ENCODE results near the gene GALNTL6.
"Not testable (repeated sequence)": the region's sequence is repeated elsewhere in the genome, so short reads cannot be mapped to it uniquely, and the experiment has no call there.

Gene GALNTL6

DNA sequence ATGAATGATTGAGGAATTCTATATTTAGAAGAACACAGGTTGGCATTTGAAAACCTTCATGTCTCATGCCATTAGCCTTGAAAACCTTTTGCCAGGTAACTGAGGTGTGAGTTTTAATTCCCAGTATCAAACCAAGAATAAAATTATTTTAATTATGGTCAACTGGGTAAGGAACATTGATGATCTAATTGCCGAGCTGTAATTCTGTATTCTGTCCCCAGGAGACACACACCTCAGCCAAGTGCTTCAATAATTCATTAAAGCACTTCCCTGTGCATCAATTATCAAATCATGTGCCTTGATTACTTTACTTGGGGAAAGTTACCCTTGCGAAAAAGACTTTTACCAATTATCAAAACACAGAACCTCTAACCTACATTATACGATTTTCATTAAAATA, 1023.5 kb downstream of the GALNTL6 start:
- no peak for DNase-seq

DNA sequence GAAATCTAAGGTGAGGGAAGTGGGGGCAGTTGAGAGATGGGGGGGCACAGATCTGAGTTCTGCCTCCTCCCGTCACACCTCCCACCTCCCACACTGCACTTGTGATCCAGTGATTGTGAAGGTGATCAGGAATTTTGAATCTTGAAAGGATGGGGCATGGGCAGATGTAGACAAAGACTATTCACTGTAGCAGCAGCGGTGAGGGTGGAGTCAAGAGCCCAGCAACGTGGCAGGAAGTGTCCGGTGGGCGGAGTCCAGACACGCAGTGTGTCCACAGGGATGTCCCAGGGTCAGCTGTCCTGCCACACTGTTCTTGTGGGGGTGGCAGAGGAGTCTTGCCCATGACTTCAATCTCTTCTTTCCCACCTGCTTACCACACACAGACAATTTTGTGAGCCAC, 1024.9 kb downstream of the GALNTL6 start:
- no peak for DNase-seq

DNA sequence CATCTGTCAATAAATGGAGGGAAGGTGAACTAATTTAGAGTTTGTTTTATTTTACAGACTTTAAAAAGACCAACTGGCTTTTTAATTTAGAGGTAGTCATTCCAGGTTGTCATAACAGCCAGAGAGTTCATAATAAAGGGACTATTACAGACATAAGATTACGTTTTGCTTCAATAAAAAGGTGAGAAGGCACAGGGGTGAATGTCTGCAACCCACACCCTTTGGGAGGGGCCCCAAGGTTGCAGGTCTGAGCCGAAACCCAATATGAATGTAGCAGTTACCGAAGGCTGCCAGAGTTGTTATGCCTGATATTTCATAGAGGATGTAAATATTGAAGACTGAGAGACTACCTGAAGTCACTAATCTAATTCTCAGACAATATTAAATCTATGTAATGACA, 1025.7 kb downstream of the GALNTL6 start:
- no peak for DNase-seq

DNA sequence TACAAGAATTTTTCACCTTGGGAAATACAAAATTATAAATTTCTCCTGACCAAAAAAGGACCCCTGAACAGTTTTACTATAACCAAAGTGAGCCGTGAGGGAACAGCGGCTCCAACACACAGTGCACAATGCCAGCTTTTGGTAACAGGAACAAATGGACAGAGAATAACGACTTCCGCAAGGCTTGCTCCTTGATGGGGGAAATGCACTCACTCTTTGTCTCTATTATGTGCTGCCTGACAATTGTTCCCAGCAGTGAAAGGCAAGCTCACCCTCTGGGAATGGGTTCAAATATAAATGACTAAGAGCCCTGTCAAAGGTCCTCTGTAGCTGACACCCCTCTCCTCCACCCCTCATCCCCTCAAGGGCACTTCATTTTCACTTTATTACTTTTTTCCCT, 1029.6 kb downstream of the GALNTL6 start:
- DNase-seq: no peak

DNA sequence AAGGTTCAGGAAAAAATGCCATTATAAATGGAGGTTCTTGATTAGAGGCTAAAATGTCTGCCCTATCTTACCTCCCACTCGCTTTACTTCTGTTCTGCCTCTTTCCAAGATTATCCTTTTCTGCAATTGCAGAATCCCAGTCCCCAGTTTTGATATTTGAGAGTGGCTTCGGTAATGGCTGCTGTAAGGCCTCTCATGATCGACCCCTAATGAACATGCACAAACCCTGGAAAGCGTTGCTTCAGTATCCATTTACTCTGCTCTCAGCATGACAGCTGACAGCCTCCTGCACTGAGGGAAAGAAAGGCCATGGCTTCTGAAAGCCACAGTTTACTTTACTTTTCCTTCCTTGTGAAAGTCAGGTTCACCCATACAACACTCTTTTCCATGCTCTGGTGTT, 1030.0 kb downstream of the GALNTL6 start:
- DNase-seq: no peak

DNA sequence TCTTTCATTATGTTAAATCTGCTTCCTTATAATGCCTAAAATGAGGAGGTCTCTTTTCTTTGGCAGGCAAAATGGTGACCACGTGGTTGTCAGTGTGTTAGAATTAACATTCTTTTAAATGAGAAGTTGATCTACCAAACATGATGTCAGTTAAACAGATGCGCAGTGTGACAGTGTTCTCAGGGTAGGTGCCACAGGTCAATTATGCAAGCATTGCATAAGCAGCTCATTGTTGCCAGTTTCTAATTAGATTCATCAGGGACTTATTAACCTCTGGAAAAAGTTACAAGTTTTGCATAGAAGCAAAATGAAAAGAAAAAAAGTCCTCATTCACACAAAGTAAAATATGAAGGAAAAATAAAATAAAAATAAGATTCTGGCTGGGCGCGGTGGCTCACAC, 1031.4 kb downstream of the GALNTL6 start:
- no peak for DNase-seq

DNA sequence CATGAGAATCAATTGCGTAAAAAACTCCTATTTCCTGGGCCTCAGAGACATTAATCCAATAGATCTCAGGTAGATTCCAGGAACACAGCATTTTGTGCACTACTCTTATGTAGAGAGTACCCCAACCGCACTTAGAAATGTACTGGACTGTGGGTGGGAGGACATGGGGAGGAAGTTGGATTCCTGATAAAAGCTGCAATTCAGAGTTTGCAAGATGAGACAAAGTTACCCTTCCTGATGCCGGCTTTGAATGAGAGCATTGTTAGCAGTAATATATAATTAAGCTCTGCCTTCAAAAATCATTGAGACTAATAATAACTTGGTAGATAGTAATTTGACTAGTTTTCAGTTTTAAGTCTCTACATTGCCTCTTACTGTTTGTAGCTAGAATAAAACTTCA, 1032.1 kb downstream of the GALNTL6 start:
- no peak for DNase-seq

DNA sequence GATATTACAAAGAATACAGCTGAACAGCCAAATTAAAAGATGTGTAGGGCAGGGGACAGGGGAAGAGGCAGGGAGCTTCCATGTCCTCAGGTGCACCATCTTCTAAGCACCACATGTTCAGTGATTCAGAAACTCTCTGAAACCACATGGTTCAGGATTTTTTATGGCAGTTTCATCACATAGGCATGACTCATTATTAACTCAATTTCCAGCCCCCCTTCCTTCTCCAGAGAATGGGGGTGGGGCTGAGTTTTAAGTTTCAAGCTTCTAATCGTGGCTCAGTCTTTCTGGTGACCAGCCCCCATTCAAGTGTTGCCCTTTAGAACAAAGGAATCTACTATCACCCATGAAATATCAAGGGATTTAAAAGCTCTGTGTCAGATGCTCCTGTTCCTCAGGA, 1037.6 kb downstream of the GALNTL6 start:
- DNase-seq: no peak

DNA sequence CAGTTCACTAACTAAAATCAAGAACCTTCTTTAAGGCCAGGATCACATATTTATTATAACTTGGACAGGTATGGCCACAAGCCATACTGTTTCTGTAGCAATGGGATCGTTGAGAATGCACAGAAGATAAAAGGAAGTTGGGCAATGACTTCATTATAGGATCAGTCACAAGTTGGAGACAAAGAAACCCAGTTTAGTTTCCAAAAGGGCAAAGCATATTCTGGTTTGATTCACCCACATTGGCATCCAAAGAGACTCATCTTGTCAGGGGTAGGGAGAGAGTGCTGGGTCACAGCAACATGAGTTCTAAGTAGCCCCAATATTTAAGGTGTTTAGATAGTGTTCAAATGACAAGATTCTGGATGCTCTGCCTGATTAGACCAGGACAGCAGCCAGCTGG, 1038.3 kb downstream of the GALNTL6 start:
- no peak for DNase-seq

DNA sequence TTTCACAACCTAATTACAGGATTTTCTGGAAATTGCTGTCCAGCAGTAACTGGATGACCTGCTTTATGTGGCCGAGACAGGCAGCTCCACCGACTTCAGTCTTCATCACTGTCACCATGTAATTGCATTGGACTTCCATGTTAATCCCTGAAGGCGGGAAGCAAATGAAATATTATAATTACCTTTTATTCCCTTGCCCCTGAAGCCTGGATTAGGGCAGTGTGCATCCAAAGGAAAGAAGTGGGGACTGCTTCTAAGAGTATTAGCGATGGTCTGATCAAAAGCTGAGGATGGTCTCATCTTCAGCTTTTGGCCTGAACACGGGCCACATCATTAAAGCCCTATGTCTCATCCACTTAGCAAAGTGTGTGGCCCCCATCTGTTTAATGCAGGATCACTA, 1043.8 kb downstream of the GALNTL6 start:
- no peak for DNase-seq

DNA sequence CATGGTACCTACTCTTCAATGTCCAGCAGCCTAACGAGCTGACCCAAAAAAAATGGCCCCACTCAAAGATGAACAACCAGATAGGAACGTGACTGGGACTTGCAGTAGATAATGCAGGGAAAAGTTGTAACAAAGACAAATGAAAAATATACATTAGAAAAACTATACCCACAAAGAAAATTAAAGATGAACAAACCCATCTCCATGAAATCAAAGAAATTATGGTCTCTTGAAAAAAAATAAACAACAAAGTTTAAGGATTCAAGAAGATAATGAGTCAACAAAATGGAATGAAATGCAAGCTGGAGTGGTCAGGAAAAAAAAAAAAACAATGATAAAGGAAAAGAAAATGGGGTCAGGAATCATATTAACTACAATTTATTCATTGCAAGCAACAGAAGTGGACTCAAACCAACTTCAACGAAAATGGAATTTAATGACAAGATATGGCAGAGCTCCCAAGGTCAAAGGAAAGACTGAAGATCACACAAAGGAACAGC, 1045.6 kb downstream of the GALNTL6 start:
- no peak for DNase-seq

DNA sequence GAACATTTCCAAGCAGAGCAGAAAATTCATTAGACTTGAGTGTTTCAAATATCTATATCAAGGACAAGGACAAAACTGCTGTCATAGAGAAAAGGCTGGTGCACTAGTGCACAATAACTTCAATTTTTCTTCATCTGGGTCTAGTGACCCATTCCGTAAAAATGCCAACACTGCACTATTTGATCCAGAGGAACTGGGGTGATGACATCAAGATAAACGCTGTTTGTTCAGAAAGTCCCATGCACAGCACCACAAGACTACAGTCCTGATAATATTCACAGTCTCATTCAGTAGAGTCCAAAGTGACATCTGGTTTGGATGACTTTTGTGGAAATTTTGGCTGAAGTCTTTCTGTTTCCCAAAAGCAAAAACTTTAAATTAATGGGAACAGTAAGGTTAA, 1051.9 kb downstream of the GALNTL6 start:
- no peak for DNase-seq

DNA sequence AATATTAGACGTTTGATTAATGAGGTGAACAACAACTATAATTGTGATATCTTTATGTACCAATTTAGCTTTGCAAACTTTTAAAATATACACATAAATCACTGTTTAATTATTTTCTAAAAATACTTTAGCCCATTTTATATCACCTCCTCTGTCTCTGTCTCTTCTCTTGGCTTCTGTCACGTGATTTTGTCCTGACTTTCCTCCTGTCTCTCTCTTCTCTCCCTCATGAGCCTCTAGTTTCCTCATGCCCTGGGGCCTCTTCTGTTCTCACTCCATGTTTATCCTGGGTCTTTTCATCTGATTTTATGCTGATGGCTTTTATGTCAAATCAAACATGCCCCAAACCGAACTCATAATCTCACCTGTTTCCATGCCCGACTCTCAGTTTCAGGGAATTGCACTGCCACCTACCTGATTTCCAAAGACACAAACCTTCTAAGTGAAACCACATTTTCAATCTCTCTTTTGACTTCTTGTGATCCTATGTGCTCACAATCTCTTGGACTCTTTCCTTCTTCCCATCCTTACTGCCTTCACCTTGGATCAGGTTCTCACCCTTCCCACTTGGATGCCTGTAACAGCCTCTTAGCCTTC, 1052.4 kb downstream of the GALNTL6 start:
- DNase-seq: peak; percentile 2

DNA sequence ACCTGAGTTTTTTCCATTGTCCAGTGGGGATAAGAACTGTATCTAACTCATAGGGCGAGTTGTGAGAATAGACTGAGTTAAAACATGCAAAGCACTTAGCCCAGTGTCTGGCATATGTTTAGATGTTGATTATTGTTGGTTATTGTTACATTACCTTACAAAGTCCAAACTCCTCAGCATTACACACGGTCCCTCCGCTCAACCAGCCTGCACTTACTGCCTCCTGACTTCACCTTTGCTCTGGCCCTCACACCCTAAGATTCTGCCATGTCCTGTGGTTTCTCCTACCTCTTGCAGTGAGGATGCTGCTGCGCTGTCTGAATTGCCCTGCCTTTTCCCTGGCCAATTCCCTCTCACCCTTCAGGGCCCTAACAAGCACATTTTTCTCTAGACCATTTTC, 1053.2 kb downstream of the GALNTL6 start:
- DNase-seq: no peak

DNA sequence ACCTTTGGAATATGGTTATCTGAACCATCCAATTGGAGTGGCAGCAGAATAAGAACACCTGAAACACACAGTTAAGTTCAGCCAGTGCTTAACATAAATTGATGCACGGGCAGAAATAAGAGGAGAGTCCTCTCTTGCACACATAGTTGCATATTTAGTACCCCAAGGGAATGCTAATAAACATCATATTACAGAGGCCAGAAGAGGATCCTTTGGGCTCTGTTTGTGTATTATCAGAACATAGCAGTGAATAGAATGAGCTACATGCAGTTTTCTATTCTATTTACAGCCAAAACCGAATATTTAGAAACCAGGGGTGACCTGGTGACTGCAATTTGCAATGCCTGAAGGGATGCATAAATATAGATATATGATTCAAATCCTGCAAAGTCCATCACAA, 1054.6 kb downstream of the GALNTL6 start:
- DNase-seq: no peak

DNA sequence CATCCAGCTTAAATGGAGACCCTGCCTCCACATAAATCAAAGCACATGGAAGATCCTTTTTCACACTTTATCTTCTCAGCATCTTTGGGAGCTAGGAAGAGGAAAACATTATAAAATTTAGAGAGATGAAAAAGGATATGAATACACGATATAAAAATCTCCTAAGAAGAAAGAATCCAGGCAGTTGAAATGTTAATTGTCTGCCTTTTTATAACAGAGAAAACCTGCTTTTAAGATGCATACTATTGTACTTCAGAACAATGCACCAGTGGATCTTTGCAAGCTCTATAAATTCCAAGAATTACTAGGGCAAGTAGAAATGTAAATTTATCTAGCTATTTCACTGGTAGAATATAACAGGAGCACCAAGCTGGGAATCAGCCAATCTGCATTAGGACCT, 1055.1 kb downstream of the GALNTL6 start:
- no peak for DNase-seq

DNA sequence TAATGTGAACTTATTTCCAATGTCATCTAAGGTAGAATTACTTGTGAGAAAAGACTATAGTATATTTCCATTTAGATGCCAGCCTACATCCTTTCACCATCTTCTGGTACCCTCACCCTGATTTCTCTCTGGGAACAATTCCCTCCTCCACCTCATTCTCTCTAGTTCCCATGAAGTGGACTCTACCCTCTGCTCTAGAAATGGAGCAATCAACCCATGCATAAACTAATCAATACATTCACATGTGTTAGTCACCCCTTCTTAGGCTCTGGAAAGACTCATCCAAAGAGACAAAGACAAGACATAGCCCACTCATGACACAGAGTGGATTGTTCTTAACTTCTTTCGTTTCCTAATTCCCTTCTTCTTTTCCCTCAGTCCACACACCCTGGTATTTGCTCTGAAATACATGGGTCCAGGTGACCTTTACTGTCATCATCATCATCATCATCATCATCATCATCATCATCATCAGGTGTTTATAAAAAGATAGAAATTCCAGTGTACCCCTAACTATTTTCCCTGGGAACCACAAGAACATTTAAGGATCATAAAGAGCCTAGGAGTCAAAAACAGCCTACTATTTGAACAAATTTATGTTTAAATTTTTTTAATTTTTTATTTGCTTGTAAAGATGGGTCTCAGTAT, 1056.5 kb downstream of the GALNTL6 start:
- no peak for DNase-seq

DNA sequence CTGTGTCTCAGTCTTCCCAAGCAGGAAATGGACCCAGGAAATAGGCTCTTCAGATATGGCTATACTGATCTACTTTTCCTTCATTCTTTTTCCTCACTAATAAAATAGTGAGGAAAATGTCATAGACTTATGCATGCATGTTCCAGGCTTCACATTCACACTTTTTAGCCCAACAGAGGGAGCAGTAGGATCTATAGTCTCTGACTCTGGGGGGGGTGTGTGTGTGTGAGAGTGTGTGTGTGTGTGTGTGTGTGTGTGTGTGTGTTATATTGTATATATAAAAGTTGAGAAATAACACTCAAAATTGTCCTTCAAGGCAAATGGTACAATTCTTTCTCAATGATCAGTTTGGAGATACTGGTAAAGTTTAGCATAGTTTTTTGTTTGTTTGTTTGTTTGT, 1058.2 kb downstream of the GALNTL6 start:
- no peak for DNase-seq

DNA sequence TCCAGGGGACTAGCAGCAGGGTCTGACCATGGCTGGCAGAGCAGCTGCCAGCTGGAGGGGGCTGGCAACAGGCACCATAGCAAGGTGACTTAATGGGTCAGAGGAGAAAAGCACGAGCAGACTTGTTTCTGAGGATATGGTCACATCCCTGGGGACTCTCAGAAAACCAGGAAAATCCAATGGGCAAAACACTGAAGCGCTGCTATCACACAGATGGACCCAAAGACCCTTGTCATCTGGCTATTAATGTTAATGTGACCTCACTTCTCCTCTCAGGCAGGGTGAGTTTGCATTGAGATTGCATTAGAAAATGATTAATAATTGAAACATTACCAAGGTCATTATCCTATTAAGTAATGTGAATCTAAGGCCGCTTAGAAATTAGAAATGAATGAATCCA, 1061.7 kb downstream of the GALNTL6 start:
- DNase-seq: no peak

DNA sequence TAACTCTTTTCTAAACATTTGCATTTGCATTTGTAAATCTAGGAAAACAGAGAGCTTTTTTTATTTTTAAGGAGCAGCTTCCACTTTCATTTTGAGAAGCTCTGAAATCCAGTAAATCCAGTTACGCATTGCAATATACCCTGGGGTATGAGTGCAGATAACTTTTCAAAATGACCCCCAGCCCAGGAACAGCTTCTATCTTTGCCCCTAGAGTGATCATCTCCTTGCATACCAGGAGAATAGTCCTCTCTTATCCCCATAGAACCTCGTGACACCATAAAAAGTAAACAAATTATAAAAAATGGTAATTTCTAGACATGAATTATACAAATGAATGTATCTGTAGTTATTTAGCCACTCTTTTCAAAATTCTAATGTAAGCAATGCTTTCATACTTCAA, 1063.2 kb downstream of the GALNTL6 start:
- no peak for DNase-seq

DNA sequence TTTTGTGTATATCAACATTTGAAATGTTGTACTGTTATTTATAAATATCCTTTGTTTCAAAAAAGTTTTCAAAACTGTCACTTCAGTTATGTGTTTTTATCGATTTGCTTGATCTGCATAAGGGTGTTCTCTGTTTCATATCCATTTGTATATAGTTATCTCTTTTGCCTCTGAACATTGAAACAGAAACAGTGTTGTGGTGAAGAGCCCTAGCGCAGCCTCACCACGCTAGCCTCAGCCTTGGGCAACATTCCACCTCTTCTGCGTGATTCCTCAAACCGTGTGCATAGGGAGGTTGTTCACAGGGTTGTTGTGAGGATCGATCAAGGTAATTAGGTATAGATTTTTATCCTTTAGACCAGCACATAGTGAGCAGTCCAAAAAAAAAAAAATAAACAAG, 1068.4 kb downstream of the GALNTL6 start:
- no peak for DNase-seq

DNA sequence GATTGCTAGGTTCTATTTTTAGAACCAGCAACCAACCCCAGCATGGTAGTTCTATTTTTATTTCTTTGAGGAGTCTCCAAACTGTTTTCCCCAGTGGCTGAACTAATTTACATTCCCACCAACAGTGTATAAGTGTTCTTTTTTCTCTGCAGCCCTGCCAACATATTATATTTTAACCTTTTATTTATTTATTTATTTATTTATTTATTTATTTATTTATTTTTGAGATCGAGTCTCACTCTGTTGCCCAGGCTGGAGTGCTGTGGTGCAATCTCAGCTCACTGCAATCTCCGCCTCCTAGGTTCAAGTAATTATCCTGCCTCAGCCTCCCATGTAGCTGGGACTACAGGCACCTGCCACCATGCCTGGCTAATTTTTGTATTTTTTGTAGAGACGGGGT, 1074.2 kb downstream of the GALNTL6 start:
- not testable (repeated sequence) for DNase-seq

DNA sequence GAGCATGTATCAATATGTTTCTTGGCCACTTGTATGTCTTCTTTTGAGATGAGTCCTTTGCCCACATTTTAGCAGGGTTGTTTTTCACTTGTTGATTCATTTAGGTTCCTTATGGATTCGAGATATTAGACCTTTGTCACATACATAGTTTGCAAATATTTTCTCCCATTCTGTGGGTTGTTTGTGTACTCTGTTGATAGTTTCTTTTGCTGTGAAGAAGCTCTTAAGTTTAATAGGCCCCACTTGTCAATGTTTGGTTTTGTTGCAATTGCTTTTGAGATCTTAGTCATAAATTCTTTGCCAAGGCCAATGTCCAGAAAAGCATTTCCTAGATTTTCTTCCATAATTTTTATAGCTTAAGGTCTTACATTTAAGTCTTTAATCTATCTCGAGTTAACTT, 1074.8 kb downstream of the GALNTL6 start:
- DNase-seq: no peak

DNA sequence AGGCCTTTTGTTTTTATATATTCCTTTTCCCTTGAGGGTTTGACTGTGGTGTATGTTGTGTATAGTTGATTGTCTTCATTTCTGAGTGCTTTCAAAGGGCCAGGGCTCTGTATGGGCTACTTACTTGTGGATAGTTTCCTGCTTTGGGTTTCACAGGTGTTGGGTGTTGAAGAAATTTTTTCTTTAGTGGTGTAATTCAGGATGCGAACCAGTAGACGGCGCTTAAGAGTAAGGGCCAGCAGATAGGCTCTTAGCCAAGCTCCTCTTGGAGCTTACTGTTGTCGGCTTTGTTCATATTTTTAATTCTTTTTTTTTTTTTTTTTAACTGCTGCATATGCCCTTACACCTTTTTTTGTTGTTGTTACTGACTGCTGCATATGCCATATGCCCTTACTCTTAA, 1079.1 kb downstream of the GALNTL6 start:
- DNase-seq: no peak

DNA sequence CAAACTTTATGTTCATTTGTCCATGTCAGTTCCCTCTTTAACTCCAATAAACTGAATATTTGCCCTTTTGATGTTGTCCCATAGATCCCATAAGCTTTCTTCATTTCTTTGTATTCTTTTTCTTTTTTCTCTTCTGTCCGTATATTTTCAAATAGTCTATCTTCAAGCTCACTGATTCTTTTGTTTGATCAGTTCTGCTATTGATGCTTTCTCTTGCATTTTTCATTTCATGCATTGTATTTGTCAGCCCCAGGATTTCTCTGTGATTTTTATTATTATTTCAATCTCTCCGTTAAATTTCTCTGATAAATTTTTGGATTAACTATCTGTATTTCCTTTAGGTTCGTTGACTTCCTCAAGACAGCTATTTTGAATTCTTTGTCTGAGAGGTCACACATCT, 1082.5 kb downstream of the GALNTL6 start:
- no peak for DNase-seq

Data from NCI-H2081 treated with DMSO at 0.1 percent for 48 hours (cell line).